Endothelial cell of umbilical vein (primary cell): ENCODE data around the gene LRP2. TPM values are rescaled to one million over a fixed set of nuclear protein-coding genes. Genes with fewer than 3 reads are reported as not detected.

Source experiments
- BruUV-seq: library from RNA; stranded (reverse); fragments of 400-500 nt; replicated peaks from 2 replicates; lab custom pipeline; 2021; lab: Mats Ljungman, UMichigan
- CTCF ChIA-PET: fragments of 300-600, 350-600 bp; sonication (Branson Sonifier 250); formaldehyde crosslinking; loops from one replicate; lab custom pipeline; 2021; ENCODE audit warnings: antibody characterized with exemption, inconsistent platforms; lab: Charles Lee
- POLR2A ChIA-PET: fragments of 300-600, 350-600 bp; sonication (Branson Sonifier 250); formaldehyde crosslinking; loops from one replicate; lab custom pipeline; 2021; ENCODE audit warnings: antibody characterized with exemption, inconsistent platforms; lab: Charles Lee
- DNase-seq: peaks from one replicate; pipeline ENCODE4 v3.0.0-alpha.2; 2011; ENCODE audit warnings: low read depth, low spot score
- FAIRE-seq: peaks from 2 replicates; lab custom pipeline; 2011; peaks lifted over from hg19 to GRCh38; lab: Jason Lieb, UNC
- H2AFZ ChIP-seq: 2 replicates; pipeline ENCODE4 v1.6.0; 2012; ENCODE audit warnings: low read depth, low read length, control low read depth, inconsistent platforms
- H3K27ac ChIP-seq: 2 replicates; pipeline ENCODE4 v1.5.1; 2011; ENCODE audit warnings: low read depth, mild to moderate bottlenecking, control low read depth, low read length, moderate library complexity; ENCODE audit not compliant: insufficient read depth
- H3K27me3 ChIP-seq, 2 experiments: 2 replicates each; pipeline versions ENCODE4 v1.6.0 to v1.6.1; 2011; ENCODE audit warnings: low read length in 2 of 2, mixed read lengths in 1 of 2; ENCODE audit not compliant: control insufficient read depth in 2 of 2, insufficient read depth in 2 of 2
- H3K36me3 ChIP-seq, 2 experiments: 2 replicates in 1 of 2; 3 replicates in 1 of 2; pipeline ENCODE4 v1.5.1; 2011; ENCODE audit warnings: low read length in 2 of 2, mild to moderate bottlenecking in 1 of 2, moderate library complexity in 1 of 2; ENCODE audit not compliant: control insufficient read depth in 2 of 2, insufficient read depth in 2 of 2; ENCODE audit errors: extremely low read depth in 1 of 2
- H3K4me1 ChIP-seq: 3 replicates; pipeline ENCODE4 v1.5.1; 2011; ENCODE audit warnings: mild to moderate bottlenecking, low read length; ENCODE audit not compliant: control insufficient read depth, insufficient read depth; ENCODE audit errors: extremely low read depth
- H3K4me2 ChIP-seq: 2 replicates; pipeline ENCODE4 v1.6.1; 2011; ENCODE audit warnings: low read length, control low read depth, mixed read lengths; ENCODE audit not compliant: insufficient read depth
- H3K4me3 ChIP-seq, 3 experiments: fragments of 200-600 bp in 1 of 3; sonication (generic), shearing (Covaris generic) in 1 of 3; replicated peaks in 1 of 3; 2 replicates each; pipeline ENCODE4 v1.5.1; 2011 to 2016; ENCODE audit warnings: control low read depth in 3 of 3, low read length in 3 of 3, mild to moderate bottlenecking in 2 of 3, inconsistent platforms in 1 of 3, low read depth in 1 of 3, moderate library complexity in 1 of 3; ENCODE audit not compliant: insufficient read depth in 1 of 3
- H3K79me2 ChIP-seq: 2 replicates; pipeline ENCODE4 v1.6.0; 2012; ENCODE audit warnings: low read length, inconsistent platforms; ENCODE audit not compliant: control insufficient read depth, insufficient read depth
- H3K9ac ChIP-seq: replicated peaks from 2 replicates; pipeline ENCODE3; 2011; ENCODE audit warnings: low read length, control low read depth; ENCODE audit not compliant: insufficient read depth; ENCODE audit errors: extremely low read depth
- H3K9me1 ChIP-seq: replicated peaks from 3 replicates; pipeline ENCODE4 v1.6.0; 2011; ENCODE audit warnings: mild to moderate bottlenecking, low read length; ENCODE audit not compliant: control insufficient read depth, insufficient read depth; ENCODE audit errors: extremely low read depth
- H3K9me3 ChIP-seq: replicated peaks from 2 replicates; pipeline ENCODE4 v1.5.1; 2012; ENCODE audit warnings: low read length, inconsistent platforms; ENCODE audit not compliant: control insufficient read depth, insufficient read depth
- H4K20me1 ChIP-seq: replicated peaks from 2 replicates; pipeline ENCODE3; 2011; ENCODE audit warnings: mild to moderate bottlenecking, low read length; ENCODE audit not compliant: control insufficient read depth, insufficient read depth; ENCODE audit errors: extremely low read depth
- EZH2 ChIP-seq: IDR thresholded peaks from 2 replicates; pipeline ENCODE4 v1.6.1; 2012; ENCODE audit warnings: borderline replicate concordance, low read depth, mild to moderate bottlenecking, moderate library complexity, low read length, inconsistent platforms; ENCODE audit not compliant: severe bottlenecking
- FOS ChIP-seq: IDR thresholded peaks from 2 replicates; pipeline ENCODE4 v1.6.1; 2011; ENCODE audit warnings: mild to moderate bottlenecking, low read length, moderate library complexity, borderline replicate concordance; ENCODE audit not compliant: insufficient read depth
- GATA2 ChIP-seq: IDR thresholded peaks from 2 replicates; pipeline ENCODE4 v1.7.0; 2011; ENCODE audit warnings: low read depth, mild to moderate bottlenecking, moderate library complexity, mixed read lengths, low read length; ENCODE audit not compliant: insufficient read length, insufficient read depth
- JUN ChIP-seq: IDR thresholded peaks from 2 replicates; pipeline ENCODE4 v1.6.1; 2011; ENCODE audit warnings: borderline replicate concordance, low read depth; ENCODE audit not compliant: insufficient read length, insufficient read depth
- MYC ChIP-seq: IDR thresholded peaks from one replicate; pipeline ENCODE4 v1.6.1; 2011; ENCODE audit warnings: mild to moderate bottlenecking, low read depth, low read length
- POLR2A ChIP-seq: IDR thresholded peaks from 2 replicates; pipeline ENCODE4 v1.6.1; 2012; ENCODE audit warnings: low read depth, mild to moderate bottlenecking, control low read depth, low read length
- POLR2AphosphoS5 ChIP-seq: IDR thresholded peaks from 2 replicates; pipeline ENCODE4 v1.6.1; 2012; ENCODE audit warnings: low read depth, mild to moderate bottlenecking, control low read depth, low read length, moderate library complexity; ENCODE audit not compliant: insufficient read depth
- dilution Hi-C: fragments of 300-500 bp; cut with MboI; formaldehyde crosslinking; loops from one replicate; pipeline ENCODE4 v1.15.0; 2019; ENCODE audit warnings: low sequenced_read_pairs; ENCODE audit not compliant: extremely low pct_ligation_motif_present
- intact Hi-C: fragments of 100-400 bp; cut with micrococcal nuclease; formaldehyde crosslinking; loops from one replicate; pipeline ENCODE4 v1.10.0; 2022
- polyA plus RNA-seq, 4 experiments: library from polyadenylated mRNA; depleted of rRNA in 3 of 4; stranded (reverse) in 3 of 4; unstranded in 1 of 4; fragments of >200 nt; gene quantifications; 2 replicates each; pipeline versions ENCODE4 v1.2.1 to v1.2.3, GENCODE V29; 2011 to 2012; ENCODE audit warnings: missing spikeins in 1 of 4
- total RNA-seq: library from RNA; stranded (reverse); gene quantifications from 2 replicates; pipeline ENCODE4 v1.2.3, GENCODE V29; 2021
- TF ChIP-seq, protein P1 (sequence below): IDR thresholded peaks from 2 replicates; pipeline ENCODE4 v1.6.1; 2011; ENCODE audit not compliant: insufficient read depth, insufficient read length
- TF ChIP-seq, protein P2 (sequence below), 2 donors: IDR thresholded peaks; 1 replicate in 1 of 2; 2 replicates in 1 of 2; pipeline ENCODE4 v1.5.1; 2011; ENCODE audit warnings: low read length in 2 of 2, mild to moderate bottlenecking in 2 of 2, moderate library complexity in 2 of 2, control low read depth in 1 of 2, inconsistent platforms in 1 of 2, low read depth in 1 of 2; ENCODE audit not compliant: insufficient read depth in 1 of 2; ENCODE audit errors: extremely low read depth in 1 of 2

The LRP2 gene
- total and polyA plus RNA-seq, 2 donors (not counting 3 experiments of a cell fraction or from before 2014, with no cell fraction given), result not detected

DNA sequence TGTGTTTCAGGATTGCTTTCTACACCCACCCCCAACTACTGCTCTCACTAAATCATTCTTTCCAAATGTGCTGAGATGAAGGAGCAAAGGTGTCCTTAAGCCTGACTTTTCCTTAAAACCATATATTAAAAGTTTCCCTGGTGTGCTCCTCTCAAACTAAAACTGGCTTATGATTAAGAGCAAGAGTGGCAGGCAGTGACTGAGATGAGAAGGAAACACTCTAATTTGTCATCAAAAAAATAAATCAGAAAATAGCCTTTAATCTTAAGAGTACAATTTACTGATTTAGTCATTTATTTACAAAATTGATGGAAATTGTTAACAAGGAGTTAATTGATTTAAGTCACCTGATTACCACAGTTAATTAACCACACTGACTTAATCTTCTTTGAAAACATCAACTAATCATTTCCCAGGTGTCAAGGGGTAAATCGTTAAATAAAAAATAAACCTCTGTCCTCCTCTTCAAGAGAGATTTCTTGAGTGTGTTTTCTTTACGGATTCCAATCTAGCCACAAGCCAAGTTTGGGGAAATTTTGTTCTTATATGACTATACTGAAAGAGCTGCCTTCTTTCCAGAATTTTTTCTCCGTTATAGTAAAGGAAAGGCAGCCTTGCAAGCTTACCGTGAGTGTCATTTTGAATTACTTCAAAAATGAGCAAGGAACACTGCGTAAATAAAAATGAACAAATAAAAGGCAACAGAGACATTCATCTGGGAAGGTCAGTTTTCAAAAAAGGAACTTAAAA is 17.4 kb downstream of the LRP2 start:
- TF ChIP-seq POLR2A, result no peak
- no peak for TF ChIP-seq MYC
- no peak for TF ChIP-seq GATA2
- TF ChIP-seq, protein P1, sequence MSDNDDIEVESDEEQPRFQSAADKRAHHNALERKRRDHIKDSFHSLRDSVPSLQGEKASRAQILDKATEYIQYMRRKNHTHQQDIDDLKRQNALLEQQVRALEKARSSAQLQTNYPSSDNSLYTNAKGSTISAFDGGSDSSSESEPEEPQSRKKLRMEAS, result no peak
- TF ChIP-seq JUN, result no peak
- TF ChIP-seq, protein P2, sequence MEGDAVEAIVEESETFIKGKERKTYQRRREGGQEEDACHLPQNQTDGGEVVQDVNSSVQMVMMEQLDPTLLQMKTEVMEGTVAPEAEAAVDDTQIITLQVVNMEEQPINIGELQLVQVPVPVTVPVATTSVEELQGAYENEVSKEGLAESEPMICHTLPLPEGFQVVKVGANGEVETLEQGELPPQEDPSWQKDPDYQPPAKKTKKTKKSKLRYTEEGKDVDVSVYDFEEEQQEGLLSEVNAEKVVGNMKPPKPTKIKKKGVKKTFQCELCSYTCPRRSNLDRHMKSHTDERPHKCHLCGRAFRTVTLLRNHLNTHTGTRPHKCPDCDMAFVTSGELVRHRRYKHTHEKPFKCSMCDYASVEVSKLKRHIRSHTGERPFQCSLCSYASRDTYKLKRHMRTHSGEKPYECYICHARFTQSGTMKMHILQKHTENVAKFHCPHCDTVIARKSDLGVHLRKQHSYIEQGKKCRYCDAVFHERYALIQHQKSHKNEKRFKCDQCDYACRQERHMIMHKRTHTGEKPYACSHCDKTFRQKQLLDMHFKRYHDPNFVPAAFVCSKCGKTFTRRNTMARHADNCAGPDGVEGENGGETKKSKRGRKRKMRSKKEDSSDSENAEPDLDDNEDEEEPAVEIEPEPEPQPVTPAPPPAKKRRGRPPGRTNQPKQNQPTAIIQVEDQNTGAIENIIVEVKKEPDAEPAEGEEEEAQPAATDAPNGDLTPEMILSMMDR (IDR thresholded peaks at IDR 0.05; ENCODE audit: extremely low read depth in 1 of 2, insufficient read depth in 1 of 2, low read depth in 1 of 2, low read length in 2 of 2), result no peak
- no peak for TF ChIP-seq EZH2
- TF ChIP-seq FOS, result no peak
- TF ChIP-seq POLR2AphosphoS5, result no peak
- DNase-seq (no peak), FAIRE-seq (no peak)
- dilution Hi-C loops (no loop called here), intact Hi-C loops (no loop called here)
- H3K36me3 ChIP-seq, result no peaks in the 10 kb centered on the region
- BruUV-seq, result no TSS peak
- H4K20me1 ChIP-seq, result no peaks in the 10 kb centered on the region
- CTCF ChIA-PET, result interaction anchor here (1.3 kb wide), 1 partner anchor 16 kb away, joined by 4 read pairs; no protein-coding TSS in a partner anchor
- H3K9me3 ChIP-seq, result no peaks in the 10 kb centered on the region
- H2AFZ ChIP-seq, result no peak overlapping the region
- H3K4me3 ChIP-seq, result no peak overlapping the region
- H3K27me3 ChIP-seq, result peaks cover 0 to 6% of the 10 kb centered on the region in 2 experiments
- no peak overlapping the region for H3K9ac ChIP-seq
- H3K27ac ChIP-seq, result no peak overlapping the region
- no peaks in the 10 kb centered on the region for H3K9me1 ChIP-seq
- POLR2A ChIA-PET, result no interaction called here
- H3K4me1 ChIP-seq, result no peaks in the 10 kb centered on the region
- no peaks in the 10 kb centered on the region for H3K79me2 ChIP-seq
- no peak overlapping the region for H3K4me2 ChIP-seq
